MM.1S (cell line): ENCODE measurements around the gene MEGF11.

Source experiments
- EZH2 ChIP-seq: fragments of 300-600 bp; sonication (generic); optimal IDR thresholded peaks from 2 replicates; pipeline ENCODE3; 2017; ENCODE audit warnings: low read depth, mild to moderate bottlenecking, antibody characterized with exemption, low read length, mixed read lengths
- EZH2phosphoT487 ChIP-seq: fragments of 300-600 bp; sonication (generic); IDR thresholded peaks from 2 replicates; pipeline ENCODE4 v1.6.1; 2018; ENCODE audit warnings: antibody characterized with exemption, low read length
- TF ChIP-seq, protein P1 (sequence below): fragments of 300-600 bp; sonication (generic); IDR thresholded peaks from 2 replicates; pipeline ENCODE4 v1.5.1; 2016; ENCODE audit warnings: antibody characterized with exemption, low read length, mixed read lengths

DNA sequence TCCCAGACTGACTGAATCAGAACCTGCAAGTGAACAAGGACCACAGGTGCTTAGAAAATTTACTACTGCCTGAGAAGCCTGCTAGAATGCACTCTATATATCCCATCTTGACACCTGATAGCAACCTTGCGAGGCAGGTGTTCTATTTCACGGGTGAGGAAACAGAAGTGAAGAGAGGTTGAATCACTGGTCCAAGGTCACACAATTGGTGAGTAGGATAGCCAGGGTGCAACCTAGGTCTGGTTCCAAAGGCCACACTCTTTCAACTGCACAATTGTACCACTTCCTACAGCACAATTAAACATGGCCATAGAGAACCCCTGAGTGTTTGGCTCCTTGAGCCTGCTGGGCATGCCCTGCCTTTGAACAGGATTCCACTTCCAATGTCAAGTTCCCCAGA, 297.2 kb downstream of the MEGF11 start:
- TF ChIP-seq, protein P1, sequence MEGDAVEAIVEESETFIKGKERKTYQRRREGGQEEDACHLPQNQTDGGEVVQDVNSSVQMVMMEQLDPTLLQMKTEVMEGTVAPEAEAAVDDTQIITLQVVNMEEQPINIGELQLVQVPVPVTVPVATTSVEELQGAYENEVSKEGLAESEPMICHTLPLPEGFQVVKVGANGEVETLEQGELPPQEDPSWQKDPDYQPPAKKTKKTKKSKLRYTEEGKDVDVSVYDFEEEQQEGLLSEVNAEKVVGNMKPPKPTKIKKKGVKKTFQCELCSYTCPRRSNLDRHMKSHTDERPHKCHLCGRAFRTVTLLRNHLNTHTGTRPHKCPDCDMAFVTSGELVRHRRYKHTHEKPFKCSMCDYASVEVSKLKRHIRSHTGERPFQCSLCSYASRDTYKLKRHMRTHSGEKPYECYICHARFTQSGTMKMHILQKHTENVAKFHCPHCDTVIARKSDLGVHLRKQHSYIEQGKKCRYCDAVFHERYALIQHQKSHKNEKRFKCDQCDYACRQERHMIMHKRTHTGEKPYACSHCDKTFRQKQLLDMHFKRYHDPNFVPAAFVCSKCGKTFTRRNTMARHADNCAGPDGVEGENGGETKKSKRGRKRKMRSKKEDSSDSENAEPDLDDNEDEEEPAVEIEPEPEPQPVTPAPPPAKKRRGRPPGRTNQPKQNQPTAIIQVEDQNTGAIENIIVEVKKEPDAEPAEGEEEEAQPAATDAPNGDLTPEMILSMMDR, result no peak
- TF ChIP-seq EZH2phosphoT487 (no peak), EZH2 (no peak)
